Thyroid gland (tissue), 4 donors: ENCODE results near the gene ABCC10.

Experiments
- CTCF ChIP-seq, 6 experiments: fragments of 200-600 bp in 3 of 6; fragments of 450-650 bp in 3 of 6; sonication (generic) in 3 of 6; IDR thresholded peaks; one replicate each; pipeline ENCODE4 v1.5.1; 2016 to 2019; ENCODE audit warnings: antibody characterized with exemption in 6 of 6, mild to moderate bottlenecking in 2 of 6, inconsistent platforms in 1 of 6, moderate library complexity in 1 of 6
- POLR2A ChIP-seq, 2 donors: fragments of 450-650 bp; IDR thresholded peaks; one replicate each; pipeline ENCODE4 v1.6.1; 2017; ENCODE audit warnings: antibody characterized with exemption in 2 of 2, mild to moderate bottlenecking in 2 of 2, moderate library complexity in 1 of 2

DNA sequence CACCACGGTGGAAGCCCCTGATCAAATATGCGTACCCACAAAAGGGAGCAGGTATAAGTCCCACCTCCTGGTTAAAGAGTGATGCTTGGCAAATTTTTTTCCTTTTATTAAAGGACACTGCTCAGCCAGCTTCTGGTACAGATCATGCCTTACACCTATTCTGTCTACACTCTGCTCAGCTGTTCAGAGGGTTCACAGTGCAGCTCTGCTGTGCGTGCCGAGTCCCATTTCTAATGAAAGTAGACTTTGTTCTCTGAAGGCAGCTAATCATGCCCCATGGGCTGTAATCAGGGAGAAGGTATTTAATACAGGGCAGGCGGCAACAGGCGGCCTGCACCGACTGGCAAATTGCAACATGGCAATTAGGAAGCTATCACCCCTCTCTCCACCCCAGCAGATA, 66.5 kb downstream of the ABCC10 start:
- TF ChIP-seq CTCF (IDR thresholded peaks at IDR 0.05) = no peak
- TF ChIP-seq POLR2A (IDR thresholded peaks at IDR 0.05) = no peak
